Islet of Langerhans (tissue), 1 donor: ENCODE results near the gene CEND1.

ENCODE experiments used
- FAIRE-seq: peaks from one replicate; lab custom pipeline; 2011; peaks lifted over from hg19 to GRCh38; lab: Jason Lieb, UNC

CEND1 gene

GRCh38 chr11:827146-827896, 37.4 kb upstream of the CEND1 start:
- no peak for FAIRE-seq

DNA sequence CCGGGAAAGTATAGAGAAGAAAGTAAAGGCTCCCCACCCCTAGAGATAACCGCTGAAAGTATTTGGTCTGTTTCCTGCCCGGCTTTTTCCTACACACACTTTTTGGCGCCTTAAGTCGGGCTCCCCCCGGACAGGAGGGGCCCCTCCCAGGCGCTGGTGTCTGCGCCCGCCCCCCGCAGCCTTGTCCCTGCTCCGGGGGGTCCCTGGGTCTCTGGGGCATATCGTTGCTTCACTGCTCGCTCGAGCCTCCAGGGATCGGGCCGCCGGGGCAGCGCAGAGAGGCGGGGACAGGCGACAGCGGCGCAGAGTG, 36.9 kb upstream of the CEND1 start:
- FAIRE-seq = no peak

DNA sequence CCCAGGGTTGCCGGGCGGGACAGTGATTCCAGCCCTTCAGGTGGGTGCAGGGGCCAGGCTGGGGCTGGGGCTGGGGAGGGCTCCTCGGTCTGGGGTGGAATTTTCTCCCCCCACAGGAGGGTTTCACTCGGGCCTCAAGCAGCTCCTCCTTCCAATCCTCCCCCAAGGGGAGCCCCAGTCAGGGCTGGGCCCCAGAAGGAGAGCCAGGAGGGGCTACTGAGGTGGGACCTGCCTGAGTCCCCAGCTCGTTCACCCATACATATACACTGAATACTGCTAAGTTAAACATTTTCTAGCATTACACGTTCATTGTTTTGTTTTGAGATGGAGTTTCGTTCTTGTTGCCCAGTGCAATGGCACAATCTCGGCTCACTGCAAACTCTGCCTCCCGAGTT, 36.3 kb upstream of the CEND1 start:
- FAIRE-seq = no peak

DNA sequence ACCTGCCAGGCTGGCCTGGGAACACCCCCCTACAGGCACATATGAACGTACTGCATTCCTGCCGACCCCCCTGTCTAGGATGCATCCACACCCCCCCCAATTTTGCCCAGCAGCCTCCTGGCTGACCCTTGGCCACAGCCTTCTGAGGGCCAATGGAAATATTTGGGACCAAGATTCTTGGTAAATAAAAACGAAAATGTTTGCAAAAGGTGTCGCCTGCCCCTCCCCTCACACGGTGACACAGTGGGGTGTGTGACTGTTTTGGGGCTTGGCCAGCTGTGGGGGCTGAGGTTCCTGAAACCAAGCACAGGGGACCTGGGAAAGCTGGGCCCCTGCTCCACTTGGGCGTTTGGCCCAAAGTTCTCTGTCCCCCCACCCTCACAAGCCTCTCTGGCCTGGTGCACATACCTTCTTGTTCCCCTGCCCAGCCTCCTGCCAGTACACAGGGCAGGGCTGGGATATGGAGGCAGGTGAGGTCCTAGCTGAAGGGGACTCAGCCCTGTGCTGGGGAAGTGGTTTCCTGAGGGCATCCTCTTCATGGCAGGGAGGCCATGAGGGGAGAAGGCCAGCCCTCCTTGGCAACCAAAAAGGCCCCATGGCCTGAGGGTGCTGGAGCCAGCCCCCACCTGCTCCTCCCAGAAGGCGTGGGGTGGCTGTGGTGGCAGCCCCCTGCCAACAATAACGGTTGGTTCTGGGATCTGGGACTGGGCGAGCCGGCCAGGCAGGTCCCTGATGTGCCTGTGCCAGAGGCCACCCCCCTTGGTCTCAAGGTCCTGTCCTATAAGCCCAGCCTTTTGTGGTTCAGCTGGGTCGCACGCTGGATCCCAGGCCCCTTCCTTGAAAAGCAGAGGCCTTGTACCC, 35.7 kb upstream of the CEND1 start:
- no peak for FAIRE-seq

- no peak for FAIRE-seq
Measured at GRCh38 chr11:824942-825341, 35.1 kb upstream of the CEND1 start.

DNA sequence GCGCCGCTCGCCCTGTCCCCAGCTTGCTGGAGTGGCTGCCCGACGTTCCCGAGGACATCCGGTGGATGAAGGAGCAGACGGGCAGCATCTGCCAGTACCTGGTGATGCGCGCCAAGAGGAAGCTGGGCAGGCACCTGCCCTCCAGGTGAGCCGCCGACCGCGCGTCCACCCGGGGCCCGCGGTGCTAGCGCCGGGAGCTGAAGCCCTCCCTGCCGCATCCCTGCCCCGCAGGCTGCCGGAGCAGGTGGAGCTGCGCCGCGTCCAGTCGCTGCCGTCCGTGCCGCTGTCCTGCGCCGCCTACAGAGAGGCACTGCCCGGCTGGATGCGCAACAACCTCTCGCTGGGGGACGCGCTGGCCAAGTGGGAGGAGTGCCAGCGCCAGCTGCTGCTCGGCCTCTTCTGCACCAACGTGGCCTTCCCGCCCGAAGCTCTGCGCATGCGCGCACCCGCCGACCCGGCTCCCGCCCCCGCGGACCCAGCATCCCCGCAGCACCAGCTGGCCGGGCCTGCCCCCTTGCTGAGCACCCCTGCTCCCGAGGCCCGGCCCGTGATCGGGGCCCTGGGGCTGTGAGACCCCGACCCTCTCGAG, 34.5 kb upstream of the CEND1 start:
- no peak for FAIRE-seq

DNA sequence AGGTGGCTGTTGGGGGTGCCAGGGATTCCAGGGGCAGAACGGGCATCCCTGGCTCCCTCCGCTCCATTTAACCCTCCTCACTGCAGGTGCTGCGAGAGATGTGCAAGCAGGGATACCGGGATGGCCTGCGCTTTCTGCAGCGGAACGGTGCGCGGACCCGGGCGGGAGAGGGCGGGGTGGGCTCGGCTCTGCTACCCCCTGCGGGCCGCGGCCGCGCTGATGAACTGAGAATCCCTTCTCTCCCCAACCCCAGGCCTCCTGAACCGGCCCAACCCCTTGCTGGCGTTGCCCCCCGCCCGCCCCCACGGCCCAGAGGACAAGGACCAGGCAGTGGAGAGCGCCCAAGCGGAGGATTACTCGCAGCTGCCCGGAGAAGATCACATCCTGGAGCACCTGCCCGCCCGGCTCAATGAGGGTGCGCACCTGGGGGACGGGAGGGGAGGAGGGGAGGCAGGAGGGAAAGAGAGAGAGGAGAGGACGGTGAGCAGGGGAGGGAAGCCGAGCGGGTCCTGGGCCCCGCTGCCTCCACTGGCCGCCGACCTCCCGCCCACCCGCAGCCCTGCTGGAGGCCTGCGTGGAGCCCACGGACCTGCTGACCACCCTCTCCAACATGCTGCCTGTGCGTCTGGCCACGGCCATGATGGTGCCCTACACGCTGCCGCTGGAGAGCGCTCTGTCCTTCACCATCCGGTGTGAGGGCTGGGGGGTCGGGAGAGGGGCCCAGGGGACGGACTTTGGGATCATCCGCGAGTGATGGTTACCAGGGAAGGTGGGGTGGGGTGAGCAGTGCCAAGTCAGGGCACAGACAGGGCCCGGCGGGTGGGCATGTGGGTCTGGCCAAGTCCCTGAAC, 33.8 kb upstream of the CEND1 start:
- FAIRE-seq = no peak

- no peak for FAIRE-seq
Measured at GRCh38 chr11:821512-822371, 31.9 kb upstream of the CEND1 start.

GRCh38 chr11:820655-821511, 31.0 kb upstream of the CEND1 start:
- FAIRE-seq = no peak

GRCh38 chr11:819943-820649, 30.2 kb upstream of the CEND1 start:
- FAIRE-seq = no peak

GRCh38 chr11:819129-819931, 29.4 kb upstream of the CEND1 start:
- no peak for FAIRE-seq

DNA sequence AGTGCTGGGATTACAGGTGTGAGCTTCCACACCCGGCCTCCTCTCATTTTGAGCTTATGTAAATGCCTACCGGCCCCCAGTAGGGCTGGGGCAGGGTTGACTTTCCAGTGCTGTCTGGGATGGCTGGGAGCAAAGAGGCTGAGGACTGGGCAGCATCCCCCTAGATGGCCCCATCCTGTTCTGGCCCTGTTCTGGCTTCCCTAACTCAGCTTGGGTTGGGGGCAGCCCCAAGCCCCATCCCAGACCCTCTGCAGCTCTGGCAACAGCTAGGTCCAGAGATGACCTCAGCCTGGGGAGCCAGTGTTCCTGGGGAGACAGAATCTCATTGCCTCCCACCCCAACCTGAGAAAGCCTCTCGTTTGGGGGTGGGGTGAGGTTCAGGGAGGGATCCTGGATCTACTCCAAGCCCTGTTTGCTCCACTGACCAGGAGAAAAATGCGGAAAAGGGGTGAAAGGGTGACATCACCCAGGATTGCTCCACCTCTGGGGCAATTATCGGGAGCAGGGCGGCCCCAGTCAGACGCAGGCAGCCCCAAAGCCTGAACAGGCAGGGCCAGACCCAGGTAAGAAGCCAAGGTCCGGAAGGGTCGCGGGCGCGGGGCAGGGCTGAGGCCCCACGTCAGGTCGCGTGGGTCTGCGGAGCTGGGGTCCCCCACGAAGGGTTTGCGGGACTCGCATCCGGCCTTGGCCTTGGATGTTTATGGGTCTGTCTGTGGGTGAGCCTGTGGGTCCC, 28.7 kb upstream of the CEND1 start, which contains the start of gene PNPLA2:
Gene PNPLA2 (plus strand): TSS at position 519 of the 733 bp plus-strand sequence. CDS start 805 bp downstream, outside the sequence.
- FAIRE-seq = no peak

- no peak for FAIRE-seq
Measured at GRCh38 chr11:816433-816779, 26.5 kb upstream of the CEND1 start.

GRCh38 chr11:815675-816432, 26.0 kb upstream of the CEND1 start:
- no peak for FAIRE-seq

DNA sequence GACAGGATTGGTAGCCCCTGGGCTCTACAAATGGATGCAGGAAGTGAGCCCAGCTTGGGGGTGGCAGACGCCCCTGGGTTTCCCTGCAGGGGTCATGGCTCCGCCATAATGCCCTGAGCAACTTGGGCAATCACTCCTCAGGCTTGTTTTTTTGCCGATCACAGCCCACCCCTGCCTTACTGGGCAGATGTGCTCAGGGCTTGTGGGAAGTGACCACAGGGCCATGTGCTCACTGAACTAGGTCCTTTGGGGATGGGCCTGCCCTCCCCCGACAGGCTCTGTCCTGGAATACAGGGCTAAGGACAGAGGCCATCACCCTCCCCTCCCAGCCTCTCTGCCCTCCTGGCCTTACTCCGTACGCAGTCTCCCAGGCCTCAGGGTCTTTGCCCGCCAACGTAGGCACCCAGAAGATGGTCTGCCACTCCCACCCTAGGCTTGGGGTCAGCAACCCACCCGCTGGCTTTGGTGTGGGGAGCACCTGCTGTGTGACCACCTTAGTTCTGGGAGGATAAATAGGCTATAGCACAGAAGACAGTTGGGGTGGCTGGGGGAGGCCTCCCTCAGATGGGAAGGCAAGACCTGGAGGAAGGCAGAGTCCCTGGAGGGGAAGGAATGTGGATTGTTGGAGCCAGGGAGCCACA, 23.7 kb upstream of the CEND1 start:
- FAIRE-seq = no peak

DNA sequence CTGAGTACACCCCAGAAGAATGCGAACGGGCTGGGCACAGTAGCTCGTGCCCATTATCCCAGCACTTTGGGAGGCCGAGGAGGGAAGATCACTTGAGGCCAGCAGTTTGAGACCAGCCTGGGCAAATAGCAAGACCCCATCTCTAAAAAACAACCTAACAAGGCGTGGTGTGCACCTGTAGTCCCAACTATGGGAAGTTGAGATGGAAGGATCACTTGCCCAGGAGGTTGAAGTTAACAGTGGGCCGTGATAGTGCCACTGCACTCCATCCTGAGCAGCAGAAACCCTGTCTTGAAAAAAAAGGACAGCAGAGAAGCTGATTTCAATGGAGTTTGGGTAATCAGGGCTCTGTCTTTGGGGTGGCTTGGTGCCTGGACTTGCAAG, 23.2 kb upstream of the CEND1 start:
- no peak for FAIRE-seq

- no peak for FAIRE-seq
Measured at GRCh38 chr11:812390-812789, 22.5 kb upstream of the CEND1 start.
